Activated T-cell treated with anti-CD3 and anti-CD28 coated beads, Interleukin-2, amount 50 U/mL, for 24 hours (primary cell): Measurements from ENCODE around the gene HILPDA.
"Not testable (repeated sequence)": the region's sequence is repeated elsewhere in the genome, so short reads cannot be mapped to it uniquely, and the experiment has no call there.

ENCODE experiments used
- DNase-seq: peaks from one replicate; pipeline ENCODE4 v3.0.0-alpha.2; 2020
- H3K27ac Mint-ChIP-seq: 2 replicates; pipeline ENCODE4 v1.8.0; 2020; ENCODE audit warnings: mild to moderate bottlenecking, mixed read lengths
- H3K27me3 Mint-ChIP-seq: 2 replicates; pipeline ENCODE4 v1.8.0; 2020; ENCODE audit warnings: mixed read lengths
- H3K36me3 Mint-ChIP-seq: 2 replicates; pipeline ENCODE4 v1.8.0; 2020; ENCODE audit warnings: low read depth, mixed read lengths
- H3K4me1 Mint-ChIP-seq: 2 replicates; pipeline ENCODE4 v1.8.0; 2020; ENCODE audit warnings: low read depth, mixed read lengths
- H3K4me3 Mint-ChIP-seq: 2 replicates; pipeline ENCODE4 v1.8.0; 2020; ENCODE audit warnings: mild to moderate bottlenecking, moderate library complexity, mixed read lengths
- H3K9me3 Mint-ChIP-seq: 2 replicates; pipeline ENCODE4 v1.8.0; 2020; ENCODE audit warnings: mixed read lengths

The HILPDA gene

GRCh38 chr7:128466871-128467270 is 11.2 kb downstream of the HILPDA start:
- not testable (repeated sequence) for H3K4me3 Mint-ChIP-seq, H3K27ac Mint-ChIP-seq, H3K9me3 Mint-ChIP-seq, H3K4me1 Mint-ChIP-seq, DNase-seq, H3K27me3 Mint-ChIP-seq
- H3K36me3 Mint-ChIP-seq: peaks cover 29% of the 10 kb centered on the region

- Mint-ChIP-seq H3K4me1 (peaks cover 38% of the 10 kb centered on the region), H3K4me3 (peak within 1 kb of the TSS; percentile 100), H3K27ac (peak within 1 kb of the TSS; percentile 99), H3K36me3 (peaks cover 51% of the 10 kb centered on the region)
- not testable (repeated sequence) for H3K27me3 Mint-ChIP-seq, H3K9me3 Mint-ChIP-seq
- DNase-seq: peak; percentile 90
These were observed 21.0 kb downstream of the HILPDA start, which contains the start of gene METTL2B for GRCh38 chr7:128476402-128477335. Gene METTL2B, plus strand, starts transcription at chr7:128476748. Its CDS starts 18 bp downstream, at chr7:128476766.

GRCh38 chr7:128477336-128477690 is 21.6 kb downstream of the HILPDA start:
- Mint-ChIP-seq H3K4me1 (peaks cover 38% of the 10 kb centered on the region), H3K4me3 (peak overlapping the region; percentile 100), H3K27ac (peak overlapping the region; percentile 99), H3K36me3 (peaks cover 58% of the 10 kb centered on the region)
- DNase-seq, H3K27me3 Mint-ChIP-seq, H3K9me3 Mint-ChIP-seq: not testable (repeated sequence)

- Mint-ChIP-seq H3K4me3 (peak overlapping the region; percentile 50), H3K4me1 (peaks cover 38% of the 10 kb centered on the region), H3K36me3 (peaks cover 74% of the 10 kb centered on the region), H3K27ac (peak overlapping the region; percentile 82)
- not testable (repeated sequence) for DNase-seq, H3K9me3 Mint-ChIP-seq, H3K27me3 Mint-ChIP-seq
These were observed 23.4 kb downstream of the HILPDA start for GRCh38 chr7:128479082-128479481.

- not testable (repeated sequence) for H3K27me3 Mint-ChIP-seq, H3K4me1 Mint-ChIP-seq, DNase-seq, H3K9me3 Mint-ChIP-seq, H3K4me3 Mint-ChIP-seq, H3K27ac Mint-ChIP-seq
- H3K36me3 Mint-ChIP-seq: peaks cover 85% of the 10 kb centered on the region
These were observed 32.5 kb downstream of the HILPDA start for GRCh38 chr7:128488134-128488533.

GRCh38 chr7:128497405-128497804 is 41.7 kb downstream of the HILPDA start:
- H3K9me3 Mint-ChIP-seq: no peaks in the 10 kb centered on the region
- no peaks in the 10 kb centered on the region for H3K27me3 Mint-ChIP-seq
- DNase-seq: no peak
- H3K36me3 Mint-ChIP-seq: peaks cover 92% of the 10 kb centered on the region
- H3K4me3 Mint-ChIP-seq: no peak overlapping the region
- H3K4me1 Mint-ChIP-seq: no peaks in the 10 kb centered on the region
- H3K27ac Mint-ChIP-seq: no peak overlapping the region

GRCh38 chr7:128505416-128505815 is 49.7 kb downstream of the HILPDA start:
- H3K4me3 Mint-ChIP-seq, H3K27ac Mint-ChIP-seq, H3K27me3 Mint-ChIP-seq, DNase-seq, H3K9me3 Mint-ChIP-seq: not testable (repeated sequence)
- peaks cover 51% of the 10 kb centered on the region for H3K36me3 Mint-ChIP-seq
- H3K4me1 Mint-ChIP-seq: peaks cover 16% of the 10 kb centered on the region

GRCh38 chr7:128506819-128507218 is 51.1 kb downstream of the HILPDA start:
- Mint-ChIP-seq H3K36me3 (peaks cover 37% of the 10 kb centered on the region), H3K27ac (peak overlapping the region; percentile 70), H3K4me1 (peaks cover 22% of the 10 kb centered on the region)
- DNase-seq, H3K9me3 Mint-ChIP-seq, H3K4me3 Mint-ChIP-seq, H3K27me3 Mint-ChIP-seq: not testable (repeated sequence)

- DNase-seq, H3K27me3 Mint-ChIP-seq, H3K9me3 Mint-ChIP-seq, H3K4me3 Mint-ChIP-seq: not testable (repeated sequence)
- H3K27ac Mint-ChIP-seq: peak overlapping the region; percentile 26
- H3K4me1 Mint-ChIP-seq: peaks cover 22% of the 10 kb centered on the region
- H3K36me3 Mint-ChIP-seq: peaks cover 30% of the 10 kb centered on the region
These were observed 51.8 kb downstream of the HILPDA start for GRCh38 chr7:128507321-128507993.
